ENCODE results near the gene PALLD. TPM values are rescaled to one million over a fixed set of nuclear protein-coding genes. Genes with fewer than 3 reads are reported as not detected.

PALLD gene
- total and polyA plus RNA-seq, 2 of the 13 experiments (the other 11 are each of a cell fraction or from before 2014, with no cell fraction given) = 0.50 to 1.5 TPM

DNA sequence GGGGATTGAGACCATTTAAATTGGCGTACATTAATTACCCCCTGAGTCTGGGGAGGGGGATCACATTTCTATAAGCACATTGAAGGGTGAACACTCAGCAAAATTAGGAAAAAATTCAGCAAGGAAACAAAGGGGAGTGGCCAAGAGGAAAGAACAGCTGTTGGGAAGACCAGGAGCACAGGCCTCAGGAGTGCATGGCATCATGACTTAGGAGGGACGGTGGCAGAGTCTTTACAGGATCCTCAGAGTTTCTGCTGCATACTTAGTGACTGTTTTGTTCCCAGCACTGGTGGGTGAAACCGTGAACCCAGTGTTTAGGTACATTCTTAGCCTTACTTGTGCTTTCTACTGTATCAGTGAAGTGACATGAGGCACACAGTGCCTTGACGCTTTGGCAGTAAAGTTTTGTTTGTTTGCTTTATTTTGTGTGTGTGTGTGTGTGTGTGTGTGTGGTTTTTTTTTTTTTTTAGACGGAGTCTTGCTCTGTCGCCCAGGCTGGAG lies 391.9 kb downstream of the PALLD start:
- no peak for ATAC-seq
- Histone ChIP-seq H3K4me2 (ENCODE audit: low read depth, low read length) (no peak overlapping the region), H4K20me1 (ENCODE audit: insufficient read depth, low read length) (no peaks in the 10 kb centered on the region), H3K4me1 (ENCODE audit: insufficient read depth, low read length) (no peaks in the 10 kb centered on the region), H3K4me3 (replicated peaks in 1 of 3; ENCODE audit: insufficient read depth in 1 of 3, low read depth in 2 of 3, low read length in 3 of 3) (no peak overlapping the region), H3K27me3 (ENCODE audit: control insufficient read depth in 1 of 2, insufficient read depth in 2 of 2, low read length in 2 of 2) (no peaks in the 10 kb centered on the region), H3K36me3 (replicated peaks in 1 of 2; ENCODE audit: control insufficient read depth in 1 of 2, insufficient read depth in 2 of 2, low read length in 2 of 2) (no peaks in the 10 kb centered on the region), H3K9ac (ENCODE audit: insufficient read depth, low read depth, low read length) (no peak overlapping the region), H3K9me3 (ENCODE audit: low read length) (no peaks in the 10 kb centered on the region), H2AFZ (ENCODE audit: low read length) (no peak overlapping the region), H3K27ac (ENCODE audit: extremely low read length, insufficient read depth, low read length) (no peak overlapping the region), H3K79me2 (ENCODE audit: insufficient read depth, low read length) (no peaks in the 10 kb centered on the region)
- no peak for FAIRE-seq
- TF ChIP-seq DNMT3B (CRISPR knock-in tag; conservative IDR thresholded peaks at IDR 0.05) (no peak), ZSCAN22 (CRISPR knock-in tag; IDR thresholded peaks at IDR 0.05) (no peak), KLF12 (CRISPR knock-in tag; IDR thresholded peaks at IDR 0.05; ENCODE audit: borderline replicate concordance) (no peak), TBP (CRISPR knock-in tag; IDR thresholded peaks at IDR 0.05) (no peak), POLR2AphosphoS2 (IDR thresholded peaks at IDR 0.05; ENCODE audit: low read depth, low read length) (no peak), HOXA5 (CRISPR knock-in tag; IDR thresholded peaks at IDR 0.05) (no peak), ZNF543 (CRISPR knock-in tag; IDR thresholded peaks at IDR 0.05) (no peak), TEAD2 (CRISPR knock-in tag; IDR thresholded peaks at IDR 0.05) (no peak), ZFP62 (CRISPR knock-in tag; IDR thresholded peaks at IDR 0.05) (no peak), MATR3 (CRISPR knock-in tag; IDR thresholded peaks at IDR 0.05) (no peak), PBX3 (CRISPR knock-in tag; IDR thresholded peaks at IDR 0.05; ENCODE audit: borderline replicate concordance) (no peak), RARA (CRISPR knock-in tag; IDR thresholded peaks at IDR 0.05) (no peak), MTA1 (CRISPR knock-in tag; IDR thresholded peaks at IDR 0.05; ENCODE audit: borderline replicate concordance) (no peak), KAT2B (IDR thresholded peaks at IDR 0.05; ENCODE audit: borderline replicate concordance, low read depth, low read length) (no peak), NONO (IDR thresholded peaks at IDR 0.05) (no peak), NONO (CRISPR knock-in tag; conservative IDR thresholded peaks at IDR 0.05) (no peak), ZNF263 (CRISPR knock-in tag; IDR thresholded peaks at IDR 0.05) (no peak)
- CTCF ChIA-PET (ENCODE audit: low intra/inter-chr PET ratio, low total read pairs) = no interaction called here
- intact Hi-C loops (cut with micrococcal nuclease; ENCODE audit: unreplicated experiment) = no loop called here
- 93% methylated on average over 6 of the region's 6 CpGs for WGBS (ENCODE audit: low lambda C conversion rate)
- in situ Hi-C loops (cut with HindIII; ENCODE audit: extremely low pct_ligation_motif_present, low pct_unique_long_range_greater_than_20kb) = no loop called here
- no TSS peak for BruUV-seq (replicated peaks)
- no peak for DNase-seq (ENCODE audit: low spot score)
- POLR2A ChIA-PET = no interaction called here
